Fibroblast of mammary gland (primary cell): ENCODE data around the gene AGAP1.
A peak's percentile ranks its signal among the peaks of the same experiment; 100 is the strongest.

Experiments used
- DNase-seq: peaks from one replicate; pipeline ENCODE4 v3.0.0-alpha.2; 2010; ENCODE audit warnings: low read depth
- H3K4me3 ChIP-seq: 2 replicates; pipeline ENCODE4 v1.5.1; 2011; ENCODE audit warnings: low read depth, mild to moderate bottlenecking, low read length, moderate library complexity; ENCODE audit not compliant: control insufficient read depth
- TF ChIP-seq, protein P1 (sequence below): conservative IDR thresholded peaks from 2 replicates; pipeline ENCODE4 v1.5.1; 2011; ENCODE audit warnings: low read depth, low read length, inconsistent platforms; ENCODE audit not compliant: control insufficient read depth, insufficient read depth

Gene AGAP1

DNA sequence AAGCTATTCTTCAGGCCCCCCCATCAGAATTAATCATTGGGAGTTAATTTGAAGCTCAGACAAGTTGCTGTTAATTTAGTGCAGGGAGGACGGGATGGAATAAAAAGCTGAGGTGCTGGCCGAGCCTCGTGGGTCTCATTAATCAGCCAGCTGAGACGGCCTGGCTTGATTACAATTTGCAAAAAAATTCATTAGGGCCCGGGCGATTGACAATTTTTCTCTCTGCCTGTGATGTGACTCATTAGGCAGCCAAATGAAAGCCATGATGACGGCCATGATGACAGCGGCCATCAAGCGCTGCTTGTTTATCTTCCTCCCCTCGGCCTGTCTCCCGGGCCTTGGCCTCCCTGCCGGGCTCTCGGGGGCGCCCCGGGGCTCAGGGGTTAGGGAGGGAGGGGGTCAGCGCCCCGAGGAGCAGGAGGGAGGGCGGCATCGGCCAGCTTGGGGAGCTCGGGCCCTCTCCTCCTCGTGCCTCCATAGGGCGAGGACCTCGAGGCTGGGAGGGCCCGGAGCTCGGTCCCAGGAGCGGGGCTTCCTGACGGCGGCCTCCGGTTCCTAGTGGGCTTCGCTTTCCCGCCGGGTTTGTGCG, 669.1 kb downstream of the AGAP1 start:
- H3K4me3 ChIP-seq = no peak overlapping the region
- DNase-seq = no peak
- TF ChIP-seq, protein P1, sequence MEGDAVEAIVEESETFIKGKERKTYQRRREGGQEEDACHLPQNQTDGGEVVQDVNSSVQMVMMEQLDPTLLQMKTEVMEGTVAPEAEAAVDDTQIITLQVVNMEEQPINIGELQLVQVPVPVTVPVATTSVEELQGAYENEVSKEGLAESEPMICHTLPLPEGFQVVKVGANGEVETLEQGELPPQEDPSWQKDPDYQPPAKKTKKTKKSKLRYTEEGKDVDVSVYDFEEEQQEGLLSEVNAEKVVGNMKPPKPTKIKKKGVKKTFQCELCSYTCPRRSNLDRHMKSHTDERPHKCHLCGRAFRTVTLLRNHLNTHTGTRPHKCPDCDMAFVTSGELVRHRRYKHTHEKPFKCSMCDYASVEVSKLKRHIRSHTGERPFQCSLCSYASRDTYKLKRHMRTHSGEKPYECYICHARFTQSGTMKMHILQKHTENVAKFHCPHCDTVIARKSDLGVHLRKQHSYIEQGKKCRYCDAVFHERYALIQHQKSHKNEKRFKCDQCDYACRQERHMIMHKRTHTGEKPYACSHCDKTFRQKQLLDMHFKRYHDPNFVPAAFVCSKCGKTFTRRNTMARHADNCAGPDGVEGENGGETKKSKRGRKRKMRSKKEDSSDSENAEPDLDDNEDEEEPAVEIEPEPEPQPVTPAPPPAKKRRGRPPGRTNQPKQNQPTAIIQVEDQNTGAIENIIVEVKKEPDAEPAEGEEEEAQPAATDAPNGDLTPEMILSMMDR = no peak

DNA sequence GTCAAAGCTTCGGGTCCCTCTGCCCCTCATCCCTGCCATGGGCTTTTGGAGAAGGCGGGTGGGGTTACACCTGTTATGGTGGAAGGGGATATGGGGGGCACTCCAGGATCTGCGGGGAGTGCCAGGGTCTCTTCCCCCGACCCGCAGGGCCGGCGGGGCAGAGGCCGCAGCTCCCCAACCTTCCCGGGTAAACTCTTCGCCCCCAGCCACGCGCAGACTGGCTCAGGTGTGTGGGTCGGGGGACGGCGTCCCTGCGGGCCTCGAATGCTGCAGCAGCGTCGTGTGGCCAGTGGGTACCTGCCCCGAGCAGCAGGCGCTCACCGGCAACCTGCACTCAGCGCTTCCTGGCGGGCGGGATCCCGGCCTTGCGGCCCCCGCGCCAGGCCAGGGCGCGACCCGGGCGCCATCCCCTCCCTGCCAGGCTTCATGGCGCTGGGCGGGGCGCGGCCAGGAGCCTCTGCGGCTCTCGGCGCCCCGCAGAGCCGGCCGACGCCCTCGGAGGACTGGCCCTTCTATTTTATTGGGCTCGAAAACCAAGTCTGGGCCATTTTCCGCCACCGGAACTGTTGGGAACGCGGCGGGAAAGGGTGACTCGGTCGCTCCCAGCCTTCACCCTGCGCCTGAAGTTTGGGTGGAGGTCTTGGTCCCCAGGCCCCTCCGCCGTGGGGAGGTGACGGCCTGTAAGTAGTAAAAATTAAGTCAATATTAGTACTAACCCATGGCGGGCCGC, 669.8 kb downstream of the AGAP1 start:
- H3K4me3 ChIP-seq = no peak overlapping the region
- TF ChIP-seq, protein P1 = no peak
- no peak for DNase-seq

DNA sequence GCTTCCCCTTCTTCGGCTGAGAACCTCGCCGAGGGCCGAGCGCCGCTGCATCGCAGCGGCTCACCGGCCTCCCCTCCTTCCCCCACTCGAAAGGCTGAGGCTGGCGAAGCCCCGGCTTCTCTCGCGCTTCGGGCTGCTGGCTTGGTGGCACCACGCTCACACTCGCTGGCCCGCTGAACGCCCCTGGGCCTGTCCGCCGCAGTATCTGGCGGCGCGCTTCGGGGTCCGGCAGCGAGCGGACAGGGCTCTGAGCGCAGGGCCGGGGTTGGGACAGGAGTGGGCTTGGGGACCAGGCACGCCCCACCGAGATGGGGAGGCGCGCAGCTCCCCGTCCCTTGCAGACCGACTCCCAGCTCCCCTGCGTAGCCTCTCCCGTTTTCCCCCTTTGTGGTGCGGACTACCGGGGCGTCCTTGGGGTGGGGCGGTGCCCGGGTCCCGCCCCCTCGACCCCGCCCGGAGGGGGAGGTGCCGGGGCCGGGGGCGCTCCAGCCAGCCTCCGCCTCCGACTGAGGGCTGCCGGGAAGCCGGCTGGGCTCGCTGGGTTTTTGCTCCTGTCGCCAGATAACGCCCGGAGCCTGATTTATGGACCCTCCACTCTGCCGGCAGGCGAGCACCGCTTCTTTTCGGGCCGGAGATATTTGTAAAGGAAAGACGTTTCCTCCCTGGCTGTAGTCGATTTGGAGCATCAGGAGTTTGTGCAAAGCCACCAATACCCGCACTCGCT, 670.5 kb downstream of the AGAP1 start:
- peak overlapping the region; percentile 4 for H3K4me3 ChIP-seq
- no peak for DNase-seq
- TF ChIP-seq, protein P1 = no peak

DNA sequence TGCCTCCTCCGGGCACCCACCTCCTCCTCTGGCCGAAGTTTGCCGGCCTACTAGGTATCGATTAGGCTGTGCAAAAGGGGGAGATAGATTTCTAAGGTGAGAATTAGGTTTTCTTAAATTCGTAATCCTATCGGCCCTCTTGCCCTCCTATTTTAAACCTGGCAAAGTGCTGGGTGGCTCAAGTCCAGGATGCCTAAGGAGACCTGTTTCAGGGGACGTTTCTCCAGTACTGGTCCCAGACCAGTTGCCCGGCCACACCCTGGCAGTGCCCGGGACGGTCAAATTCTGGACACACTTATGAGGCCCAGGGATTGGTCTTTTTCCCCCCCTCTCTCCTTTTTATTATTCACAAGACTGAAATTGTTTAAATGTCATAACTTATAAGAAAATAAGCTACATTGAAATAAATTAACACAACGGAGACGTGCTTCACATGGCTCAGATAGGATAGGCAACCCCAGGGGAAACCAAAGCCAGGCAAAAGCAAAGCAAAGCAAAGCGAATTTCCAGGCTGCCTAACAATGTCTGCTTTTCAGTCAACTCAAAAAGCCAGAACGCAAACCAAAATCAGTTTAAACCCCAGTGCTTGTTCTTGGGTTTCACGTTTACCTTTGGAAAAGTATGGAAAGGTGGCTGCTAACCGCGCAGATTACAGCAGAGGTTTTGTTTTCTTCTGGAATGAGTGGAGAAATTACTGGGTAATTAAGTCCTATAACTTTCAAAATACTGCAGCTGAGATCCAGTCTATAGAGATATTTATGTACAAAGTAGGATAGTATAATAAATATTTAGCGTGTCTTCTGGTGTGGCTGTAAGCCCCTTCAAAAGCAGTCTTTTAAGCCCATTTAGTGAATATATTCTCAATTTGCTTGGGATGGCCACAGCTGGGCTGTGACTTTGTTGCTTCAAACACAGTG, 671.3 kb downstream of the AGAP1 start:
- no peak for DNase-seq
- H3K4me3 ChIP-seq = no peak overlapping the region
- TF ChIP-seq, protein P1 = no peak

DNA sequence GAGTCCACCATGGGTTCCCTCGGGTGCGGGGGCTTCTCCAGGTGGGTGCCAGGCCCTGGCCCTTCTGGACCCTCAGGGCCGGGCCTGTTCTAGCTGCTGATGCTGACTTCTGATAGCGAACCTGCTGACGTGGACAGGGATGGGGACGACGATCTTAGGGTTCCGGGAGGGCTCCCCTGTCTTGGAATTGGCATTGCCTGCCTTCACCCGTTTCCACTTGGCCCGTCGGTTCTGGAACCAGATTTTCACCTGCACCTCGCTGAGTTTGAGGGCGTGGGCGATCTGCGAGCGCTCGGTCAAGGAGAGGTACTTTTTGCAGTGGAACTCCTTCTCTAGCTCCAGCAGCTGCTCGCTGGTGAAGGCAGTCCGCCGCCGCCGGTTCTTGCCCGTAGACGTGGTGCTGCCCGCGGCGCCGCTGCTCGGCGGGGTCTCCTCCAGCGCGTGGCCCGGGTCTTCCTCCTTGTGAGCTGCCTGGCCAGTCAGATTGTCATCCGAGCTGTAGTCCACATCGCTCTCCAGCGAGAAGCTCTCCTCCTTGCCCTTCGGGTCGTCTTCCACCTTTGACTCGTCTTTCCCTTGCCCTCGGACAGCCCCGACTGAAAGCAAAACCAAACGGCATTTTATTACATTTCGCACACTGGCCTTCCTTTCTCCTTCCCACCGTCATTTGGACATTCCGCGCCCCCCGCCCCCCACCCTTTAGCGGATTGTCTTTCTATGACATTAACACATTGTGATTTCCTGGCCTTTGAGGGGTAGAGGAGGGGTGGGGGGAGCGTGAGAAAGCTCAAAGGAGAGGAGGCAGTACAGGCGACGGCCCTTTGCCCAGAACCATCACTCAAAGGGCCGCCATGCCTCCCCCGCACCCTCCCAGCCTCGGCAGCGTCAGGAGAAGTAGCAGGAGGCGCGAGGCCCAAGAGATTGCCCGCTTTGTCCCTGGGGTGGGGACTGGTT, 672.3 kb downstream of the AGAP1 start:
- H3K4me3 ChIP-seq = no peak overlapping the region
- TF ChIP-seq, protein P1 = no peak
- DNase-seq = no peak
